ENCODE data around the gene TMEM245. TPM values are rescaled to one million over a fixed set of nuclear protein-coding genes. Genes with fewer than 3 reads are reported as not detected.

The TMEM245 gene
- total and polyA plus RNA-seq, 7 donors: 1.8 to 105 (median 90.7) TPM

GRCh38 chr9:109043578-109043977 lies 76.2 kb downstream of the TMEM245 start:
- no peak for TF ChIP-seq EP300 (IDR thresholded peaks at IDR 0.05)
- Histone ChIP-seq H3K4me3 (no peak overlapping the region), H3K36me3 (peaks cover 0 to 72% (median 28%) of the 10 kb centered on the region in 4 donors), H3K4me1 (no peaks in the 10 kb centered on the region), H3K27me3 (no peaks in the 10 kb centered on the region), H3K9me3 (peaks cover 0 to 2% (median 0%) of the 10 kb centered on the region in 4 donors), H3K27ac (no peak overlapping the region)
- DNase-seq: no peak
- intact Hi-C loops (cut with DNase I): no loop called here
- 97 to 98% methylated on average over 4 of the region's 4 CpGs for WGBS, 2 donors

- H3K4me3 ChIP-seq: no peak overlapping the region
- intact Hi-C loops (cut with DNase I): no loop called here
Measured at GRCh38 chr9:109040571-109040970, 79.2 kb downstream of the TMEM245 start.

GRCh38 chr9:109039539-109039938 lies 80.2 kb downstream of the TMEM245 start:
- Histone ChIP-seq H3K27me3 (no peaks in the 10 kb centered on the region), H3K9me3 (peaks cover 0 to 2% (median 0%) of the 10 kb centered on the region in 4 donors), H3K36me3 (peaks cover 0 to 60% (median 0%) of the 10 kb centered on the region in 4 donors), H3K27ac (no peak overlapping the region), H3K4me3 (no peak overlapping the region), H3K4me1 (peaks cover 0 to 25% (median 12%) of the 10 kb centered on the region in 4 donors)
- 94 to 96% methylated on average over 4 of the region's 4 CpGs for WGBS, 2 donors
- DNase-seq: no peak
- intact Hi-C loops (cut with DNase I): no loop called here
- TF ChIP-seq POLR2A (IDR thresholded peaks at IDR 0.05): no peak
- TF ChIP-seq POLR2AphosphoS5 (IDR thresholded peaks at IDR 0.05): no peak
- TF ChIP-seq CTCF (IDR thresholded peaks at IDR 0.05): no peak
- no peak for TF ChIP-seq EP300 (IDR thresholded peaks at IDR 0.05)

More at GRCh38 chr9:109040571-109040970, 79.2 kb downstream of the TMEM245 start:
- no peak overlapping the region for H3K27ac ChIP-seq
- H3K4me1 ChIP-seq: peaks cover 0 to 21% (median 12%) of the 10 kb centered on the region in 4 donors
- TF ChIP-seq POLR2A (IDR thresholded peaks at IDR 0.05) (no peak), POLR2AphosphoS5 (IDR thresholded peaks at IDR 0.05) (no peak), CTCF (IDR thresholded peaks at IDR 0.05) (no peak), EP300 (IDR thresholded peaks at IDR 0.05) (no peak)
- H3K36me3 ChIP-seq: peaks cover 0 to 61% (median 8%) of the 10 kb centered on the region in 4 donors
- 97% methylated on average over 4 of the region's 4 CpGs for WGBS, 2 donors
- DNase-seq: no peak
- H3K27me3 ChIP-seq: no peaks in the 10 kb centered on the region
- peaks cover 0 to 2% (median 0%) of the 10 kb centered on the region in 4 donors for H3K9me3 ChIP-seq

GRCh38 chr9:109037946-109038715 lies 81.6 kb downstream of the TMEM245 start:
- H3K36me3 ChIP-seq: peaks cover 0 to 63% (median 3%) of the 10 kb centered on the region in 4 donors
- peaks cover 0 to 28% (median 15%) of the 10 kb centered on the region in 4 donors for H3K4me1 ChIP-seq
- H3K27me3 ChIP-seq: no peaks in the 10 kb centered on the region
- WGBS, 2 donors: 65 to 95% methylated on average over 4 of the region's 4 CpGs
- intact Hi-C loops (cut with DNase I): no loop called here
- no peak overlapping the region for H3K27ac ChIP-seq
- DNase-seq: no peak
- peaks cover 0 to 2% (median 0%) of the 10 kb centered on the region in 4 donors for H3K9me3 ChIP-seq
- TF ChIP-seq POLR2AphosphoS5 (IDR thresholded peaks at IDR 0.05) (no peak), POLR2A (IDR thresholded peaks at IDR 0.05) (no peak), EP300 (IDR thresholded peaks at IDR 0.05) (no peak), CTCF (IDR thresholded peaks at IDR 0.05) (no peak)
- no peak overlapping the region for H3K4me3 ChIP-seq

Measured in sigmoid colon (tissue), 7 donors.